GM23338 (cell line): Measurements from ENCODE around the gene SDHA. TPM values are rescaled to one million over a fixed set of nuclear protein-coding genes. Genes with fewer than 3 reads are reported as not detected.
"Not testable (repeated sequence)": the region's sequence is repeated elsewhere in the genome, so short reads cannot be mapped to it uniquely, and the experiment has no call there.

Source experiments
- ATAC-seq: fragments of 200-7000 bp; cut with Tn5 transposase; 3 replicates; pipeline ENCODE4 v1.9.1; 2020
- DNase-seq: peaks from one replicate; pipeline ENCODE4 v3.0.0-alpha.2; 2015; ENCODE audit warnings: low spot score
- H2AFZ ChIP-seq: fragments of 200-600 bp; sonication (generic); 2 replicates; pipeline ENCODE4 v1.8.0; 2016; ENCODE audit warnings: antibody characterized with exemption, mild to moderate bottlenecking, moderate library complexity
- H3F3A ChIP-seq: fragments of 200-600 bp; sonication (generic); replicated peaks from 2 replicates; pipeline ENCODE4 v1.8.0; 2017; ENCODE audit warnings: antibody characterized with exemption, mixed run types, low read depth
- H3K27ac ChIP-seq: fragments of 200-600 bp; sonication (generic); 2 replicates; pipeline ENCODE4 v1.6.1; 2016; ENCODE audit warnings: low read depth
- H3K27me3 ChIP-seq: fragments of 200-600 bp; sonication (generic); 2 replicates; pipeline ENCODE4 v1.8.0; 2016; ENCODE audit warnings: mild to moderate bottlenecking, mixed run types, moderate library complexity; ENCODE audit not compliant: insufficient read depth
- H3K36me3 ChIP-seq: fragments of 200-600 bp; sonication (generic); 2 replicates; pipeline ENCODE4 v1.8.0; 2016; ENCODE audit warnings: mild to moderate bottlenecking; ENCODE audit not compliant: insufficient read depth
- H3K4me1 ChIP-seq: fragments of 200-600 bp; sonication (generic); 2 replicates; pipeline ENCODE4 v1.8.0; 2016; ENCODE audit warnings: mild to moderate bottlenecking, moderate library complexity; ENCODE audit not compliant: insufficient read depth
- H3K4me2 ChIP-seq: fragments of 200-600 bp; sonication (generic); 2 replicates; pipeline ENCODE4 v1.7.1; 2017; ENCODE audit warnings: mixed run types
- H3K4me3 ChIP-seq: fragments of 200-600 bp; sonication (generic); 2 replicates; pipeline ENCODE4 v1.6.1; 2016; ENCODE audit warnings: mixed run types
- H3K79me2 ChIP-seq: fragments of 200-600 bp; sonication (generic); replicated peaks from 2 replicates; pipeline ENCODE4 v1.8.0; 2017; ENCODE audit warnings: mild to moderate bottlenecking; ENCODE audit not compliant: insufficient read depth
- H3K9me2 ChIP-seq: fragments of 200-600 bp; sonication (generic); 2 replicates; pipeline ENCODE4 v1.8.0; 2017; ENCODE audit not compliant: insufficient read depth
- H4K20me1 ChIP-seq: fragments of 200-600 bp; sonication (generic); replicated peaks from 2 replicates; pipeline ENCODE4 v1.8.0; 2017; ENCODE audit warnings: mild to moderate bottlenecking; ENCODE audit not compliant: insufficient read depth
- H3K27ac Mint-ChIP-seq: 2 replicates; pipeline ENCODE4 v1.8.0; 2020; ENCODE audit warnings: inconsistent platforms, mild to moderate bottlenecking, moderate library complexity, mixed read lengths
- H3K27me3 Mint-ChIP-seq: 3 replicates; pipeline ENCODE4 v1.8.0; 2022; ENCODE audit warnings: low read depth, mild to moderate bottlenecking, moderate library complexity, mixed read lengths, inconsistent platforms; ENCODE audit not compliant: insufficient read depth, poor library complexity
- H3K36me3 Mint-ChIP-seq: 3 replicates; pipeline ENCODE4 v1.8.0; 2021; ENCODE audit warnings: low read depth, mild to moderate bottlenecking, inconsistent platforms, moderate library complexity, mixed read lengths
- H3K4me1 Mint-ChIP-seq: 3 replicates; pipeline ENCODE4 v1.8.0; 2020; ENCODE audit warnings: mild to moderate bottlenecking, inconsistent platforms, mixed read lengths
- H3K4me3 Mint-ChIP-seq: 3 replicates; pipeline ENCODE4 v1.8.0; 2021; ENCODE audit warnings: moderate library complexity, mild to moderate bottlenecking, inconsistent platforms, mixed read lengths
- H3K9me3 Mint-ChIP-seq: 3 replicates; pipeline ENCODE4 v1.8.0; 2020; ENCODE audit warnings: moderate library complexity, mild to moderate bottlenecking, inconsistent platforms, mixed read lengths
- CTCF ChIP-seq, 2 experiments: fragments of 200-600 bp in 1 of 2; sonication (generic) in 1 of 2; conservative IDR thresholded peaks; 2 replicates each; pipeline versions ENCODE4 v1.5.1 to v1.6.1; 2016 to 2017; ENCODE audit warnings: antibody characterized with exemption in 2 of 2, low read depth in 2 of 2, mild to moderate bottlenecking in 2 of 2, moderate library complexity in 1 of 2
- ETS1 ChIP-seq: IDR thresholded peaks from 2 replicates; pipeline ENCODE4 v1.6.1; 2016; ENCODE audit warnings: antibody characterized with exemption
- EZH2 ChIP-seq: fragments of 200-600 bp; sonication (generic); IDR thresholded peaks from one replicate; pipeline ENCODE4 v1.8.0; 2017; ENCODE audit warnings: antibody characterized with exemption, mild to moderate bottlenecking, low read depth; ENCODE audit not compliant: unreplicated experiment
- JUNB ChIP-seq: IDR thresholded peaks from one replicate; pipeline ENCODE4 v1.6.1; 2016; ENCODE audit warnings: antibody characterized with exemption; ENCODE audit not compliant: unreplicated experiment
- REST ChIP-seq: IDR thresholded peaks from one replicate; pipeline ENCODE4 v1.6.1; 2018; ENCODE audit warnings: antibody characterized with exemption; ENCODE audit not compliant: unreplicated experiment
- ZNF114 ChIP-seq: fragments of 250-450 bp; sonication (Bioruptor Pico); IDR thresholded peaks from 2 replicates; pipeline ENCODE4 v1.5.0; 2020; ENCODE audit warnings: mild to moderate bottlenecking, moderate library complexity
- ZNF331 ChIP-seq: fragments of 250-450 bp; sonication (Bioruptor Pico); IDR thresholded peaks from 2 replicates; pipeline ENCODE4 v1.5.0; 2020; ENCODE audit warnings: low read depth, mild to moderate bottlenecking, moderate library complexity
- ZNF462 ChIP-seq: fragments of 250-450 bp; sonication (Bioruptor Pico); IDR thresholded peaks from 2 replicates; pipeline ENCODE4 v1.5.0; 2020; ENCODE audit warnings: mild to moderate bottlenecking, moderate library complexity
- polyA plus RNA-seq: library from polyadenylated mRNA; unstranded; fragments of >200 nt; fragmentation: Nextera tagmentation; extraction: Ambion mirVana; gene quantifications from 2 replicates; pipeline ENCODE4 v1.2.1, GENCODE V29; 2016
- total RNA-seq: library from RNA; depleted of rRNA; stranded (reverse); fragments of >200 nt; shearing (Covaris generic); gene quantifications from 2 replicates; pipeline ENCODE4 v1.2.3, GENCODE V29; 2014

Gene SDHA
- total and polyA plus RNA-seq, 2 experiments from 2014 or later = 62.2 to 70.6 TPM

GRCh38 chr5:197031-197430, 21.1 kb upstream of the SDHA start:
- not testable (repeated sequence) for H3F3A ChIP-seq, H3K4me1 ChIP-seq, ATAC-seq, H4K20me1 ChIP-seq, H3K4me2 ChIP-seq, H3K27ac Mint-ChIP-seq, DNase-seq, H3K4me3 Mint-ChIP-seq, H2AFZ ChIP-seq, H3K36me3 ChIP-seq, H3K9me3 Mint-ChIP-seq, H3K36me3 Mint-ChIP-seq, H3K4me3 ChIP-seq, H3K9me2 ChIP-seq, H3K27me3 ChIP-seq, H3K27ac ChIP-seq, H3K79me2 ChIP-seq
- H3K4me1 Mint-ChIP-seq = peaks cover 17% of the 10 kb centered on the region
- peaks cover 11% of the 10 kb centered on the region for H3K27me3 Mint-ChIP-seq

GRCh38 chr5:197892-198489, 20.1 kb upstream of the SDHA start:
- Histone ChIP-seq H3K9me2 (no peaks in the 10 kb centered on the region), H3K27ac (no peak overlapping the region), H3K36me3 (no peaks in the 10 kb centered on the region), H3K79me2 (no peaks in the 10 kb centered on the region; the same call in 1 of the 2 replicates), H4K20me1 (no peaks in the 10 kb centered on the region; the same call in 1 of the 2 replicates), H3K4me3 (no peak overlapping the region), H3K4me2 (no peak overlapping the region), H2AFZ (no peak overlapping the region), H3K4me1 (no peaks in the 10 kb centered on the region; the same call in 1 of the 2 replicates), H3K27me3 (no peaks in the 10 kb centered on the region), H3F3A (peaks cover 3% of the 10 kb centered on the region; the same call in 1 of the 2 replicates)
- DNase-seq (no peak), ATAC-seq (no peak)
- Mint-ChIP-seq H3K4me3 (no peak overlapping the region), H3K27me3 (peaks cover 16% of the 10 kb centered on the region), H3K27ac (no peak overlapping the region), H3K36me3 (peaks cover 7% of the 10 kb centered on the region; the same call in 2 of the 3 replicates), H3K9me3 (no peaks in the 10 kb centered on the region), H3K4me1 (peaks cover 19% of the 10 kb centered on the region)
- TF ChIP-seq EZH2 (no peak), JUNB (no peak), ZNF331 (CRISPR knock-in tag) (no peak), CTCF (conservative IDR thresholded peaks at IDR 0.05; ENCODE audit: low read depth in 2 of 2) (no peak), ZNF114 (CRISPR knock-in tag) (no peak), ETS1 (no peak), ZNF462 (CRISPR knock-in tag) (no peak), REST (no peak)
